DOHH2 (cell line): ENCODE measurements around the gene KLK3.

Experiments used
- CTCF ChIP-seq: fragments of 200-600 bp; sonication (generic); IDR thresholded peaks from one replicate; pipeline ENCODE4 v1.5.1; 2014; ENCODE audit warnings: antibody characterized with exemption, mild to moderate bottlenecking, low read depth, low read length; ENCODE audit not compliant: poor library complexity, severe bottlenecking
- EZH2phosphoT487 ChIP-seq: fragments of 200-600 bp; sonication (generic); IDR thresholded peaks from 2 replicates; pipeline ENCODE4 v1.6.1; 2017; ENCODE audit warnings: borderline replicate concordance, mild to moderate bottlenecking, antibody characterized with exemption, low read length, moderate library complexity, mixed read lengths

- no peak for TF ChIP-seq CTCF
- TF ChIP-seq EZH2phosphoT487, result no peak
These were observed 14.8 kb downstream of the KLK3 start for GRCh38 chr19:50869479-50869878.
